GM19372 (cell line): ENCODE results near the gene KRR1.
"Not testable (repeated sequence)": the region's sequence is repeated elsewhere in the genome, so short reads cannot be mapped to it uniquely, and the experiment has no call there.

Source experiments
- ATAC-seq: cut with Tn5 transposase; IDR thresholded peaks from one replicate; pipeline ENCODE4 v1.9.1; 2021; ENCODE audit warnings: mild to moderate bottlenecking, low read depth, moderate library complexity; ENCODE audit not compliant: unreplicated experiment

Gene KRR1

GRCh38 chr12:75479963-75480461, 31.4 kb downstream of the KRR1 start:
- ATAC-seq: peak; percentile 35

- no peak for ATAC-seq
These were observed 33.2 kb downstream of the KRR1 start for GRCh38 chr12:75478116-75478794.

GRCh38 chr12:75477137-75477536, 34.3 kb downstream of the KRR1 start:
- ATAC-seq: no peak

- ATAC-seq: no peak
These were observed 35.3 kb downstream of the KRR1 start for GRCh38 chr12:75476071-75476470.

GRCh38 chr12:75474116-75474515, 37.3 kb downstream of the KRR1 start:
- no peak for ATAC-seq

GRCh38 chr12:75471902-75472890, 39.2 kb downstream of the KRR1 start:
- ATAC-seq: peak; percentile 69

- ATAC-seq: no peak
These were observed 51.2 kb downstream of the KRR1 start for GRCh38 chr12:75460204-75460603.

GRCh38 chr12:75459755-75460154, 51.7 kb downstream of the KRR1 start:
- ATAC-seq: no peak

- not testable (repeated sequence) for ATAC-seq
These were observed 53.5 kb downstream of the KRR1 start for GRCh38 chr12:75457866-75458265.

- no peak for ATAC-seq
These were observed 54.2 kb downstream of the KRR1 start for GRCh38 chr12:75457191-75457590.

GRCh38 chr12:75455839-75456238, 55.6 kb downstream of the KRR1 start:
- no peak for ATAC-seq

- ATAC-seq: no peak
These were observed 58.6 kb downstream of the KRR1 start for GRCh38 chr12:75452675-75453330.

GRCh38 chr12:75447691-75448393, 63.6 kb downstream of the KRR1 start:
- no peak for ATAC-seq

GRCh38 chr12:75446857-75447256, 64.6 kb downstream of the KRR1 start:
- ATAC-seq: no peak

GRCh38 chr12:75445137-75445507, 66.3 kb downstream of the KRR1 start:
- not testable (repeated sequence) for ATAC-seq

GRCh38 chr12:75444429-75445136, 66.8 kb downstream of the KRR1 start:
- ATAC-seq: no peak

- ATAC-seq: no peak
These were observed 67.7 kb downstream of the KRR1 start for GRCh38 chr12:75443709-75444108.

GRCh38 chr12:75442454-75442853, 69.0 kb downstream of the KRR1 start:
- not testable (repeated sequence) for ATAC-seq

- ATAC-seq: not testable (repeated sequence)
These were observed 69.5 kb downstream of the KRR1 start for GRCh38 chr12:75441687-75442449.
